Activated CD8-positive, alpha-beta T cell treated with anti-CD3 and anti-CD28 coated beads for 36 hours (primary cell): ENCODE results near the gene NME7. TPM values are rescaled to one million over a fixed set of nuclear protein-coding genes. Genes with fewer than 3 reads are reported as not detected.

Source experiments
- ATAC-seq: fragments of 200-7000 bp; cut with Tn5 transposase; one replicate; pipeline ENCODE4 v1.10.0; 2021; ENCODE audit warnings: mild to moderate bottlenecking, moderate library complexity
- CTCF ChIA-PET: fragments of 350-600 bp; sonication (Branson Sonifier 250); formaldehyde crosslinking; loops from one replicate; lab custom pipeline; 2021; ENCODE audit warnings: antibody characterized with exemption; lab: Charles Lee
- POLR2A ChIA-PET: fragments of 350-600 bp; sonication (Branson Sonifier 250); formaldehyde crosslinking; loops from one replicate; lab custom pipeline; 2021; ENCODE audit warnings: antibody characterized with exemption; lab: Charles Lee
- DNase-seq: peaks from one replicate; pipeline ENCODE4 v3.0.0-alpha.2; 2020
- H3K27ac Mint-ChIP-seq: one replicate; pipeline ENCODE4 v1.8.0; 2021; ENCODE audit warnings: mild to moderate bottlenecking, mixed read lengths
- H3K27me3 Mint-ChIP-seq: one replicate; pipeline ENCODE4 v1.8.0; 2021; ENCODE audit warnings: mixed read lengths
- H3K36me3 Mint-ChIP-seq: one replicate; pipeline ENCODE4 v1.8.0; 2021; ENCODE audit warnings: low read depth, mixed read lengths
- H3K4me1 Mint-ChIP-seq: one replicate; pipeline ENCODE4 v1.8.0; 2021; ENCODE audit warnings: low read depth, mixed read lengths
- H3K4me3 Mint-ChIP-seq: one replicate; pipeline ENCODE4 v1.8.0; 2021; ENCODE audit warnings: mild to moderate bottlenecking, moderate library complexity, mixed read lengths
- H3K9me3 Mint-ChIP-seq: one replicate; pipeline ENCODE4 v1.8.0; 2021; ENCODE audit warnings: mixed read lengths
- intact Hi-C: fragments of 100-400 bp; cut with micrococcal nuclease; formaldehyde crosslinking; loops from one replicate; pipeline ENCODE4 v1.10.0; 2022
- total RNA-seq, 2 experiments: library from RNA; stranded (reverse); gene quantifications; one replicate each; pipeline ENCODE4 v1.2.3, GENCODE V29; 2021
- TF ChIP-seq, protein P1 (sequence below): fragments of 200-600 bp; IDR thresholded peaks from one replicate; pipeline ENCODE4 v1.8.0; 2022; ENCODE audit warnings: antibody characterized with exemption, mild to moderate bottlenecking

NME7 gene
- total RNA-seq, 2 experiments from 2014 or later: 15.3 to 17.4 TPM

DNA sequence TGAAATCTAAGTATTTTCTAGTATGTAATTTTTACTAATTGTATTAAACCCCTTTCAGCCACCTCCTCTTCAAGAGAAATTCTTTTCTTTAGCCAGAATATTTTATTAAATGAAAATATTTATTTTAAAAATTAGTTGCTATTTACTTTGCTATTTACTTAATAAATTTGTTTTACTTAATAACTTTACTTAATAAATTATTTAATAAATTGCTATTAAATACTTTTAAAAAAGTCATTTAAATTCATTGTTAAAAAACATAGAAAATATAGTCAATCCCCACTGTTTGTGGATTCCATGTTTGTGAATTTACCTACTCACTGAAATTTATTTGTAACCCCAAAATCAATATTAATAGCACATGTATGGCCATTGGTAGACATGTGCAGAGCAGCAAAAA is 155.5 kb downstream of the NME7 start:
- Mint-ChIP-seq H3K9me3 (no peaks in the 10 kb centered on the region), H3K36me3 (peaks cover 4% of the 10 kb centered on the region), H3K27ac (no peak overlapping the region), H3K4me1 (no peaks in the 10 kb centered on the region), H3K4me3 (no peak overlapping the region), H3K27me3 (no peaks in the 10 kb centered on the region)
- ATAC-seq: no peak
- TF ChIP-seq, protein P1, sequence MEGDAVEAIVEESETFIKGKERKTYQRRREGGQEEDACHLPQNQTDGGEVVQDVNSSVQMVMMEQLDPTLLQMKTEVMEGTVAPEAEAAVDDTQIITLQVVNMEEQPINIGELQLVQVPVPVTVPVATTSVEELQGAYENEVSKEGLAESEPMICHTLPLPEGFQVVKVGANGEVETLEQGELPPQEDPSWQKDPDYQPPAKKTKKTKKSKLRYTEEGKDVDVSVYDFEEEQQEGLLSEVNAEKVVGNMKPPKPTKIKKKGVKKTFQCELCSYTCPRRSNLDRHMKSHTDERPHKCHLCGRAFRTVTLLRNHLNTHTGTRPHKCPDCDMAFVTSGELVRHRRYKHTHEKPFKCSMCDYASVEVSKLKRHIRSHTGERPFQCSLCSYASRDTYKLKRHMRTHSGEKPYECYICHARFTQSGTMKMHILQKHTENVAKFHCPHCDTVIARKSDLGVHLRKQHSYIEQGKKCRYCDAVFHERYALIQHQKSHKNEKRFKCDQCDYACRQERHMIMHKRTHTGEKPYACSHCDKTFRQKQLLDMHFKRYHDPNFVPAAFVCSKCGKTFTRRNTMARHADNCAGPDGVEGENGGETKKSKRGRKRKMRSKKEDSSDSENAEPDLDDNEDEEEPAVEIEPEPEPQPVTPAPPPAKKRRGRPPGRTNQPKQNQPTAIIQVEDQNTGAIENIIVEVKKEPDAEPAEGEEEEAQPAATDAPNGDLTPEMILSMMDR: no peak
- ChIA-PET POLR2A (no interaction called here), CTCF (no interaction called here)
- intact Hi-C loops: no loop called here
- DNase-seq: no peak

DNA sequence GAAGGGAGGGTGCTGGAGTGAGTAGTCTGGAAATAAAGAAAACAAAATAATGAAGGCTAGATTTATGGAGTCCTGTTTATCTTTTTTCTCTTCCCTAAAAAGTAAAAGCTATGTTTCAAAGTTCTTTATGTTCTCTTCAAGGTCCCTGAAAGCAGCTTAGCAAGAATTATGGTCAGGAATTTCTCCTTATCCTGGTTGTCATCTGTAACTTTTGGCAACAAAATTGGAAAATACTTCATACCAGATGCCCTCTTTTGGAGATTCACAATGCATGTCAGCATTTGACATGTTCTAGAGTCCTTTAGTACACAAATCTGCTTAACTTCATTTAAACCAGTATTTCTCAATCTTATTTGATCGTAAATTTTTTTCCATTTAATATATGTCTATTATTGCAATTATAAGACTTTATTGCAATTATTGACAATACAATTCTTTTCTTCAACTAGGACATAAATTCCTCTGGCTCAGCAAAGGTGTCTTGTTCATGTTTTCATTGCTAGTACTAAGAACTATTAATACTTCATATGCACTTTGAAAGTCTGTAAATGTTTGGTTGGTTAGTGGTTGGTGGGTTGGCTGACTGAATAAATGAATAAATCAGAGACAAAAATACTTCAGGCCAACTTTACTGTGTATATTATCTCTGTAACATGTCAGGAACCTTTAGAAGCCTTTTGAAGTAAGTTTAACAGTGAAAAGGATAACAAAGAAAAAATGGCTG is 159.6 kb downstream of the NME7 start:
- no peak for ATAC-seq
- Mint-ChIP-seq H3K4me3 (no peak overlapping the region), H3K36me3 (no peaks in the 10 kb centered on the region)

DNA sequence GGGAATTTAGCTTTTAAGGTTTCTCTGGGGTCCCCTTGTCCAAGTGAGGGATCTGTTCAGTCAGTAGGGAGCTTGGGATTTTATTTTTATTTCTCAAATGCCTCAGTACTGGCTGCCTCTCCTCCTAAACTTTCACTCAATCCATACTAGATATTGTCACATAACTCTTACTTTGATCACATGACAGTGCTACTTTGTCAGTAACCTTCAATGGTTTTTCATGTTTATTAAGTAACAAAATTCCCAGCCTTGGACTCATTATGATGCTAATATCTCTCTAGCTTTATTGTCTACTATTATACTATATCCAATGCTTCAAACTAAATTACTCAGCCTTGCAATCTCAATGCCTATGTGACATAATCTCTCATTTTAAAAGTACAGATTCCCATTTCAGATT is 163.4 kb downstream of the NME7 start:
- Mint-ChIP-seq H3K9me3 (no peaks in the 10 kb centered on the region), H3K4me3 (no peak overlapping the region), H3K4me1 (no peaks in the 10 kb centered on the region), H3K27me3 (no peaks in the 10 kb centered on the region), H3K27ac (no peak overlapping the region), H3K36me3 (no peaks in the 10 kb centered on the region)
- CTCF ChIA-PET: interaction anchor here (0.8 kb wide), 1 partner anchor 10 kb away, joined by 3 read pairs; no protein-coding TSS in a partner anchor
- intact Hi-C loops: no loop called here
- TF ChIP-seq, protein P1: no peak
- no peak for DNase-seq
- ATAC-seq: no peak
- POLR2A ChIA-PET: no interaction called here

More for the DNA sequence above, 159.6 kb downstream of the NME7 start:
- DNase-seq: no peak
- TF ChIP-seq, protein P1: no peak
- Mint-ChIP-seq H3K4me1 (no peaks in the 10 kb centered on the region), H3K27me3 (no peaks in the 10 kb centered on the region), H3K27ac (no peak overlapping the region), H3K9me3 (no peaks in the 10 kb centered on the region)
- POLR2A ChIA-PET: no interaction called here
- intact Hi-C loops: no loop called here
- CTCF ChIA-PET: interaction anchor here (0.8 kb wide), 1 partner anchor 8 kb away, joined by 3 read pairs; no protein-coding TSS in a partner anchor

DNA sequence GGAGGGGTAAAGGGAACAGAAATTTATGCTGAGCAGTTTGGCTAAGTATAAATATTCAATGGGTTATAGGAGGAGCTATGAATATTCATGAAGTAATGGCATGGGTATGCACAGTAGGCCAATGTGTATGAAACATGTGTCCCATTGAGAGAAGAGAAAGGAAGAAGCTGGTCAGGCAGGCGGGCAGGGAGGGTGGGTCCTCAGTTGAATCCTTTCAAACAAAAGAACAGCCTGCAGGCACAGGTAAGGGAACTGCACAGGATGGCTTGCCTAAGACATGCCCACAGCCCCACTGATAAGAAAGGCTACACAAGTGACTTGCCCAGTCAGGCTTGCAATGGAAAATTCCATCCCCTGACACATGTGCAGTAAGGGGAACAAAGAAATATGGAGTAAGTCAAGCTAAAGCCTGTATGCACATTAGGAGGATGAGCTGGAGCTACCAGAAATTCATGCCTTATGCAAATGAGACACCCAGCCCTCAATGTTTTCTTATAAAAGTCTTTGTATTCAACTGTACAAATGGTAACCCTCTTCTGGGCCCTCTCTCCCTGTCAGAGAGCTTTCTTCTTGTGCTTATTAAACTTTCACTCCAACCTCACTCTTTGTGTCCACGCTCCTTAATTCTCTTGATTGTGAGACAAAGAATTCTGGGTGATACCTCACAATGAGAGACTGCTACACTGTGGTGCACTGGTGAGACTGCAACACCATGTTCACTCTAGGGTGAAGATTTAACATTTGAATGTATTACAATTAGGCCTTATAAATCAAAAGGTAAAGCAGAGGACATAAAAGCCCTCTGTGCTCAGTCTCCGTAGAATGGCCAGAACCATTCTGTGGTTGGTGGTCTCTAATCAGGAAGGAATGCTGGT is 164.6 kb downstream of the NME7 start:
- Mint-ChIP-seq H3K36me3 (no peaks in the 10 kb centered on the region), H3K4me3 (no peak overlapping the region), H3K27me3 (no peaks in the 10 kb centered on the region), H3K4me1 (no peaks in the 10 kb centered on the region), H3K9me3 (no peaks in the 10 kb centered on the region), H3K27ac (no peak overlapping the region)
- intact Hi-C loops: no loop called here
- ATAC-seq (no peak), DNase-seq (no peak)
- ChIA-PET CTCF (no interaction called here), POLR2A (no interaction called here)
- TF ChIP-seq, protein P1: no peak
